Inferior parietal cortex (tissue), 1 donor: Measurements from ENCODE around the gene ANKRD45.
"Not testable (repeated sequence)": the region's sequence is repeated elsewhere in the genome, so short reads cannot be mapped to it uniquely, and the experiment has no call there.

Experiments used
- DNase-seq: peaks from one replicate; pipeline ENCODE4 v3.0.0-alpha.2; 2016; ENCODE audit errors: extremely low spot score

The ANKRD45 gene, protein sequence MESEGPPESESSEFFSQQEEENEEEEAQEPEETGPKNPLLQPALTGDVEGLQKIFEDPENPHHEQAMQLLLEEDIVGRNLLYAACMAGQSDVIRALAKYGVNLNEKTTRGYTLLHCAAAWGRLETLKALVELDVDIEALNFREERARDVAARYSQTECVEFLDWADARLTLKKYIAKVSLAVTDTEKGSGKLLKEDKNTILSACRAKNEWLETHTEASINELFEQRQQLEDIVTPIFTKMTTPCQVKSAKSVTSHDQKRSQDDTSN

DNA sequence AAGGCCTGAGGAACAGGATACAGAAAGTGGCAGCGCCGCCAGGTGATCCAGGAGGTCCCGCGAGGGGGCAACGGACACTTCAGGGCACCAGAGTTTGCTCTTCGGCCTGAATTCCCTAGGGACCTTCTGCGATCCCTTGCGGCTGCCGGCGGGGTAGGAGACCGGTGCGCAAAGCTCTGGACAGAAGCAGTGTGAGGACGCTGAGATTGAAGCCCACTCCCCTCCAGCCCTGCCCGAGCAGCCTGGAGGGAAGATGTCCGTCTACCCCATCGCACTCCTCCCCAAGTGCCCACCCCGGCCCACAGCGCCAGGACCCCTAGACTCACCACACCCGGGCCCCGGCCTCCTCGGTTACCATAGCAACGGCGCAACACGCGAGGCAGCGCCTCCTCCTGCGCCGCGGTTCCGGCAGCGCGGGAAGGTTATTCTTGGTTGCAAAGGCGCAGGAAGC, at the start of gene ANKRD45:
Gene ANKRD45, minus strand, starts transcription at position 361 of the 451 bp plus-strand sequence. CDS start 10,433 bp downstream, outside the sequence.
- no peak for DNase-seq

DNA sequence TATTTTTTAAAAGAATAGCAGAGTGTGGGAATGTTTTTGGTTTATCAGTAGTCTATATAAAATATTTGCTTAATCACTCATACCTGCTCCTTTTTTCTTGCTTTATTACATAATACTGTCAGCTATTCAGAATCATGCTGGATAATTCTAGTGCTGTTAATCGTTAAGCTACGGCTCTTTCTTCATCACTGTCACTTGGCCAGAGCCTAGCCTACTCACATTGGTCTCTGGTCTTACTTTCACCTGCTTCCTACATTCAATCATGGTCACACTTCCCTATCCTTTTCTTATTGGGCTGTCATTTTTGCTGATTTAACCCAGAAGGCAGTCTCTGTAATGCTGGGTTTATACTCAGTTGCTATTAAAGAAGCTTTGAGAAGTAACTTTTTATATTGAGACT, 47.6 kb upstream of the ANKRD45 start:
- no peak for DNase-seq

DNA sequence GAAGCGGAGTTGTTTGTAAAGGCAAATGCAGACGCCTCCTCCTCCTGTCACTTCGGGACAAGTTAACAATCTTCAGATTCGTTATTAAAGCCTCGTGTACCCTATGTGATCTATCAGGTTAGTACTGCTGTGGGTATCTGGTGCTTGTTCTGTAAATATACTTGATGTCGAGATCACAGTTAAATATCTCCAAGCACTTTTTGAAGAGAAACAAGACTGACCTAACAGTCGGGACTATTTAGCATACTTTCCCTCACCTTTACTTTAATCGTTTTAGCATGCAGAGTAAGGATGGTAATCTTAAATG, 45.8 kb upstream of the ANKRD45 start:
- DNase-seq, result no peak

DNA sequence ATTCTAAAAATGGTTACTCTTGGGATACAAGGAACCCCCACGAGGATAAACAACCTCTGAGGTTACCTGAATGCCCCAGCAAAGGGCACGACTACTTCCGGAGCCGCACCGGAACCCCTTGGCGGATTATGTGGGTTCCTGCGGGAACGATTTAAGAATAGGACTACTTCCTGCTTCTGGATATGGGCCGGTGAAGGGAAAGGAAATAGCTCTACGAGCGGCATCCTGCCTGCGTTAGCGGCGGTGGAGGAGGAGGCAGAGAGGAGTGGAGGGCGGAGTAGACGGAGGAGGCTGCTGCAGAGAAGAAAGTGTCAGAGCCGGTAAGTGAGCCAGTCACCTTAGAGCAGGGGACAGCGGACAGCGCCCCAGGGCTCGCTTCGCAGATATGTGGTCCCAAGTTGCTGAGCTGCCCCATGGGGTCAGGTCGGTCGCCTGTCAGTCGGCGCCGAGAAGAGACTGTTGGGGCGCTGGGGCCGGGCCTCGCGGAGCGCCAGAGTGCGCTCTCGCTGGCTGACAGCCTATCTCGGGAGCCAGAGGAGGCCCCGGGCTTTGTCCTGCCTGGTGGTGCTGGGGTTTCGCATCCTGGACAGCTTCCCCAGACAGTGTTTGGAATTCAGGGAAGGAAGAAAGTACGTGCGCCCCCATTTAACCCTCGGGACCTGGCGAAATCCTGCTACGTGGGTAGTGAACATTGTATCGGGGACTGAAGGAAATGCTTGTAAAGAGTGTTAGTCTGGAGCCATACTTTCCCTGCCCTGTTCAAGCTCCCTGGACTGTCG, 45.3 kb upstream of the ANKRD45 start, which contains the start of gene KLHL20:
Gene KLHL20, plus strand, starts transcription at position 223 of the 779 bp plus-strand sequence. CDS start 1,063 bp downstream, outside the sequence.
- peak; percentile 94 for DNase-seq

DNA sequence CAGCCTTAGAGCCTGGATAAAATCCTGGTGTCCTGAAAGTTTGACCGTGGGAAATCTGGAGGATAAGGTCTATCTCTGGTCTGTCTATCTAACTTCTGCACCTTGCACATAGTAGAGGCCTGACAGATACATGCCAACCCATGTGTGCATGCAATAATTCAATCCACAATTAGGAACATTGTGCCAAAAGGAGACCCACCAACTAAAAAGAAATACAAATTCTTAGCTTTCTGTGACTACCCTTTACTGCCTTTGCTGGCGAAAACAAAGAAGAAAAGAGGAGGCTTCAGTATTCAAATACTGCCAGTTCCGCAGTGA, 44.7 kb upstream of the ANKRD45 start:
- DNase-seq, result no peak

DNA sequence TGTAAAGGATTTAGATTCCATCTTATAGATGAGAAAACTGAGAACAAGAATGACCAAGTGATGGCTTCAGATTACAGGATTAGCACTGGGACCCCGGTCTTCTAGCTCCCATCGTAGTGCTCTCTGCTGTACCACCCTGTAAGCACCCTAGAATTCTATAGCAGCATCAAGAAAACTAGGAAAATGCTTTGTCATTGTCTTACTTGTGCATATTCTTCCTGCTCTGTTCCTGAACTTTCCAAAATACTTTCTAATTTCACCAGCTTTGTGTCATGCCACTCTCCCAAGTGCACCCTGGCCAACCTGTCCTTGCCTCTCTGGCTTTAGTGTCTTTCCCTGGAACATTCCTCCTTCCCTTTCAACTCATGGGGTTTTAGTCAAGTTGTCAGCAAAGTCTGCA, 39.1 kb upstream of the ANKRD45 start:
- DNase-seq, result no peak

DNA sequence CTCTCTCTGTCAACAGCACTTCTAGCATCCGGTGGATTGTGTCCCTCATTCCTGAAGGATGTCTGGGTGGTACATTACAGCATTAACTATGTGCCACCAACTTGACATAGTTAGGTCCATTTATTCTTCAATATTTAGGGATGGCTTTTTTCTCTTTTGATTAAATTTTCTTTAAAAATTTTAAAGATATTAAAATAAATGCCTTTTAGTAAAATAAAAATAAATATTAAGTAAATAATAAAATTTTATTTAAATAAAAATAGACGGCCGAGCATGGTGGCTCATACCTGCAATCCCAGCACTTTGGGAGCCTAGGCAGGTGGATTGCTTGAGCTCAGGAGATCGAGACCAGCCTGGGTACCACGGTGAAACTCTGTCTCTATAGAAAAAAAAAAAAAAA, 35.5 kb upstream of the ANKRD45 start:
- no peak for DNase-seq

DNA sequence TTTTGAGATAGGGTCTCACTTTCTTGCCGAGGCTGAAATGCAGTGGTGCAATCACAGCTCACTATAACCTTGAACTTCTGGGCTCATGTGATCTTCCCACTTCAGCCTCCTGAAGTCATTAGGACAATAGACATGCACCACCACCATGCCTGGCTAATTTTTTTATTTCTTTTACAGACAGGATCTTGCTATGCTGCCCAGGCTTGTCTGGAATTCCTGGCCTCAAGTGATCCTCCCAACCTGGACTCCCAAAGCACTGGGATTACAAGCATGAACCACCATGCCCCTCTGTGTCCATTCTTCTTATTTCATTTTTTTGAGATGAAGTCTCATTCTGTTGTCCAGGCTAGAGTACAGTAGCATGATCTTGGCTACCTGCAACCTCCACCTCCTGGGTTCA, 33.1 kb upstream of the ANKRD45 start:
- no peak for DNase-seq

DNA sequence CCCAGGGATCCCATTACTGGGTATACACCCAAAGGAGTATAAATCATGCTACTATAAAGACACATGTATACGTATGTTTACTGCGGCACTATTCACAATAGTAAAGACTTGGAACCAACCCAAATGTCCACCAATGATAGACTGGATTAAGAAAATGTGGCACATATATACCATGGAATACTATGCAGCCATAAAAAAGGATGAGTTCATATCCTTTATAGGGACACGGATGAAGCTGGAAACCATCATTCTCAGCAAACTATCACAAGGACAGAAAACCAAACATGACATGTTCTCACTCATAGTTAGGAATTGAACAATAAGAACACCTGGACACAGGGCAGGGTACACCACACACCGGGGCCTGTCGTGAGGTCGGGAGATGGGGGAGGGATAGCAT, 31.6 kb upstream of the ANKRD45 start:
- DNase-seq, result not testable (repeated sequence)

DNA sequence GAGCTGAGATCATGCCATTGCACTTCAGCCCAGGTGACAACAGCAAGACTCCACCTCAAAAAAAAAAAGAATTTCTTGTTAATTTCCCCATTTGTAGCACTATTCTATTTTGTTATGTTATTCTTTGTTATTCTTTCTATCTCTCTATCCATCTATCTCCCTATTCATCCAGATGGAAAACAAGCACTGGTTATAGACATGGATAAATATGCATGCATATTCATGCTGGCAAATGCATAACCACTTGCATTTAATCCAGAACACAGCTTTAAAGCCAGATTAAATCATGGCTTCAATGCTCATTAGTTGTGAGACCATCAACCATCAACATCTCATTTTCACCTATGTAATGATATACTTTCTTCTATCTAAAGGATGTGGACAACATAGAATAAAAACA, 23.6 kb upstream of the ANKRD45 start:
- no peak for DNase-seq

DNA sequence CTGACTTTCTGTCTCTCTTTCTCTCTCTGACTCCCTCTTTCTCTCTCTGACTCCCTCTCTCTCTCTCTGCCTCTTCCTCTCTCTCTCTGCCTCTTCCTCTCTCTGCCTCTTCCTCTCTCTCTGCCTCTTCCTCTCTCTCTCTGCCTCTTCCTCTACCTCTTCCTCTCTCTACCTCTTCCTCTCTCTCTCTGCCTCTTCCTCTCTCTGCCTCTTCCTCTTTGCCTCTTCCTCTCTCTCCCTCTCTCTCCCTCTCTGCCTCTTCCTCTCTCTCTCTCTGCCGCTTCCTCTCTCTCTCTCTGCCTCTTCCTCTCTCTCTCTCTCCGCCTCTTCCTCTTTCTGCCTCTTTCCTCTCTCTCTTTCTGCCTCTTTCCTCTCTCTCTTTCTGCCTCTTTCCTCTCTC, 18.6 kb upstream of the ANKRD45 start:
- no peak for DNase-seq

DNA sequence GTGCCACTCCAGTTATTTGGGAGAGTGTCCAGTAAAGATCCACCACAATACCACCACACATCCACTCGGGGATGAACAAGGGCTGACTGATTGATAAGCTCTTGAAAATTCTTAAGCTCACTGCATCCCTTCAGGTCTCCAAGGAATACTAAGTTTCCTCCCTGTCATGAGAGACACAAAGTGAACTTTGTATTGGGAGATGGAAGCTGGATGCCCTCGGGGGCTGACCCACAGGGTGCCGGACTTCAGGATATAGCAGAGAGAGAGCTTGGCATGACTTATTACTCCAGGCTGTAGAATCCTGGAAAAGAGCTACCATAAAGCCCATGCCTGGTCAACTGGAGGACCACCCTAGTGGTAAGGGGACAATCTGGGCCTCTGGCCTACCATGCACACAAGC, 15.5 kb upstream of the ANKRD45 start:
- DNase-seq, result not testable (repeated sequence)

DNA sequence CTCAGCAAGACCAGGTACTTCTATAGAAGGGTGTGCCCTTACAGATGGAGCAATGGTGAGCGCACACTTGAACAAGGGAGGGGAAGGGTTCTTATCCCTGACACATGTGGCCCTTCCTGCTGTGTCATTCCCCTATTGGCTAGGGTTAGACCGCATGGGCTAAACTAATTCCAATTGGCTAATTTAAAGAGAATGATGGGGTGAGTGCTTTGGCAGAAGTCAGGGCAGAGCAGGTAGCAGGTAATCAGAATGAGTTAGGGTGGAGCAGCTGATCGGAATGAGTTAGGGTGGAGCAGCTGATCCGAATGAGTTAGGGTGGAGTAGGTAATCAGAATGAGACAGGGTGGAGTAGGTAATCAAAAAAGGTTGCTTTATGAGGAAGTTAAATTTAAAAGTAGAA, 14.2 kb upstream of the ANKRD45 start:
- DNase-seq, result not testable (repeated sequence)

DNA sequence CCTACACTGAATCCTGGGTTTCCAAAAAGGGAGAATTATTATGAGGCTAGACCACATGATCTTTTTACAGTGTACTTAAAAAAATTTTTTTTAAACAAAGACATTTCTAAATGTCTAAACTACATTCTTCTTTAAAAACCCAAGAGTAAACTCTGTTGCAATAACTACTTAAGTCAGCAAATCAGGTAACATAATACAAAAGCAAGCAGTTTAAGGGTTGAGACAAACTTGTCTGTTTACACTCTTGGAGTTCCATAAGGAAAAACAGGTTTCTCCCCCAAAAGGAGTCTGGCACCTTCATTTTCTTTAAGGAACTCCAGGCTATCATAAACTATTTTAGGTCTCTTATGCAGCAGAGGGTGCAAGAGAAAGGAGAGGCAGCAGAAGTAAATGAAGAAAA, 12.5 kb upstream of the ANKRD45 start:
- DNase-seq, result no peak

DNA sequence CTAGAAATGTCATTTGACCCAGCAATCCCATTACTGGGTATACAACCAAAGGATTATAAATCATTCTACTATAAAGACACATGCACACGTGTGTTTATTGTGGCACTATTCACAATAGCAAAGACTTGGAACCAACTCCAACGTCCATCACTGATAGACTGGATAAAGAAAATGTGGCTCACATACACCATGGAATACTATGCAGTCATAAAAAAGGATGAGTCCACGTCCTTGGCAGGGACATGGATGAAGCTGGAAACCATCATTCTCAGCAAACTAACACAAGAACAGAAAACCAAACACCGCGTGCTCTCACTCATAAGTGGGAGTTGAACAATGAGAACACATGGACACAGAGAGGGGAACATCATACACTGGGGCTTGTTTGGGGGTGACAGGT, 10.5 kb upstream of the ANKRD45 start:
- DNase-seq, result not testable (repeated sequence)

DNA sequence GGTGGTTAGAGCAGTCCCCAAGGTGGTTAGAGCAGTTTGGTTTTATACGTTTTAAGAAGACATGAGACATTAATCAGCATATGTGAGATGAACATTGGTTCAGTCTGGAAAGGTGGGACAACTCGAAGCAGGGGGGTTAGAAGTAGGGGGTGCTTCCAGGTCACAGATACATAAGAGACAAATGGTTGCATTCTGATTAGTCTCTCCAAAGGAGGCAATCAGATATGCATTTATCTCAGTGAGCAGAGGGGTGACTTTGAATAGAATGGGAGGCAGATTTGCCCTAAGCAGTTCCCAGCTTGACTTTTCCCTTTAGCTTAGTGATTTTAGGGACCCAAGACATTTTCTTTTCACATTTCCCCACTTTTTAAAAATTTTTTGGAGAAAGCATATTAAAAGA, 4.8 kb upstream of the ANKRD45 start:
- not testable (repeated sequence) for DNase-seq

DNA sequence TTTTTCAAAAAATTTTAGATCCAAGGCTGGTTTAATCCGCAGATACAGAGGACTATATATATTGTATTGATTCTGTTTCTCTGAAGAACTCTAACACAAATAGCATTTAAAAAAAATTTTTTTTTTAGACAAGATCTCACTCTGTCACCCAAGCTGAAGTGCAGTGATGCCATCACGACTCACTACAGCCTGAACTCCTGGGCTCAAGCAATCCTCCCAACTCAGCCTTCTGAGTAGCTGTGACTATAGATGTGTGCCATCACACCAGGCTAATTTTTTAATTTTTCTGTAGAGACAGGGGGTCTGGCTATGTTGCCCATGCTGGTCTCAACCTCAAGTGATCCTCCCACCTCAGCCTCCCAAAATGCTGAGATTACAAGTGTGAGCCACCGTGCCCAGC, 3.0 kb downstream of the ANKRD45 start:
- DNase-seq, result no peak

DNA sequence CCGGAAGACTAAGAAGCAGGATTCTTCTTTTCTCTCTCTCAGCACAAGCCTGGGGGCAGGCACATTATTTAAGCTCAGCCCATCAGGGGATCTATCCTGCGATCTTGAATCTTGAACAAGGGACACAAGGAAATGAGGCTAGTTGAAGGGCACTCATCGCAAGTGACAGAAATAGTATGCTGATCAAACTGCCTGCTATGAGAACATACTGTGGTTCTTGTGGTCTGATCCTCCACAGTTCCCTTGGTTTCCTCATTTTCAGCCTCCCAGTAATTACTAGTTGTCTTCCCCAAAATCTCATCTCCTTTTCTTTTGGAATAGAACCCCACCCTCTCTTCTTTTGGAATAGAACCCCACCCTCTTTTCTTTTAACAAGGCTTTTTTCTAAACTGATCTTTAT, 6.5 kb downstream of the ANKRD45 start:
- DNase-seq, result no peak

DNA sequence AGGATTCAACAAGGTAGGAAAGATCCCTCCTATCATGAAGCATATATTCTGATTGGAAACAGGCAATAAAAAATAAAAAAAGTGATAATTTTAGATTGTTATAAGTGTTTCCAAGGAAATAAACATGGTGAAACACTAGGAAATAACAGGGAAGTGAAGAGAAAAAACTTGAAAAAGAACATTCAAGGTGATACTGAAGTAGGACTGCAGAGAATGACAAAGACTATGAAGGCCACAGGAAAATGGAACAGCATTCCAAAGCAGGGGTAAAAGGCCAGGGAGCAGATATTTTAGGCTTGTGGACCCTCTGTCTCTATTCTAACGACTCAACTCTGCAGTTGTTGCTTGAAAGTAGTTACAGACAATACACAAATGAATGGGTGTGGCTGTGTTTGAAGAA, 7.9 kb downstream of the ANKRD45 start:
- DNase-seq, result no peak

DNA sequence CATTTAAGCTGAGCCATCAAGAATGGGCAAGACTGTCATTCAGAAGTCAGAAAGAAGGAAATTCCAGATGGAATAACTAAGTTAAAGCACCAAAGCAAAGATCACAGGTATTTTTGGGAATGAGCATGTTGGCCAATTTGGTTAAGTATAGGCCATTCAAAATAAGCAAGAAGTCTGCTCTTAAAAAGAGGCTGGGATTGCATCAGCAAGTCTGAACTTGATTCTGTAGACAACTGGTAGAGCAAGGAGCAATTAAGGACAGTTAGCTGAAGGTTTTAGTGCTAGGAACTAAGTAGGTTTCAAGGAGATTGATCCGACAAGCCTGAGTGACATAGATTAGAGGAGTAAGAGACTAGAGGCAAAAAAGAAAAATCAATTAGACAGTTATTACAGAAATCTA, 8.4 kb downstream of the ANKRD45 start:
- no peak for DNase-seq

DNA sequence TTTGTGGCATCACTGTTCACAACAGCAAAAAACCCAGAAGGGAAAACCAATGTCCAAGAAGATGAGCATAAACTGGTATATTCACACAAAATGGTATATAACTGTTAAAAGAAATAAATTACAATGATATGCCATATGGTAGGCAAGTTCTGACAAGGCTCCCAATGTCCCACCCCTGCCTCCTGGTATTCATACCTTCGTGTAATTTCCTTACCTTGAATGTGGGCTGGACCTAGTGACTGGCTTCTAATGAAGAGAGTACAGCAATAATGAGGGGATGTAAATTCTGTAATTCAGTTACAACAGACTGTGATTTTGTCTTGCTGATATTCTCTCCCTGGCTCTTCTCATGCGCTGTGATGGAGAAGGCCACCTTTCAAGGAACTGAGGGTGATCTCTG, 9.3 kb downstream of the ANKRD45 start:
- DNase-seq, result no peak

DNA sequence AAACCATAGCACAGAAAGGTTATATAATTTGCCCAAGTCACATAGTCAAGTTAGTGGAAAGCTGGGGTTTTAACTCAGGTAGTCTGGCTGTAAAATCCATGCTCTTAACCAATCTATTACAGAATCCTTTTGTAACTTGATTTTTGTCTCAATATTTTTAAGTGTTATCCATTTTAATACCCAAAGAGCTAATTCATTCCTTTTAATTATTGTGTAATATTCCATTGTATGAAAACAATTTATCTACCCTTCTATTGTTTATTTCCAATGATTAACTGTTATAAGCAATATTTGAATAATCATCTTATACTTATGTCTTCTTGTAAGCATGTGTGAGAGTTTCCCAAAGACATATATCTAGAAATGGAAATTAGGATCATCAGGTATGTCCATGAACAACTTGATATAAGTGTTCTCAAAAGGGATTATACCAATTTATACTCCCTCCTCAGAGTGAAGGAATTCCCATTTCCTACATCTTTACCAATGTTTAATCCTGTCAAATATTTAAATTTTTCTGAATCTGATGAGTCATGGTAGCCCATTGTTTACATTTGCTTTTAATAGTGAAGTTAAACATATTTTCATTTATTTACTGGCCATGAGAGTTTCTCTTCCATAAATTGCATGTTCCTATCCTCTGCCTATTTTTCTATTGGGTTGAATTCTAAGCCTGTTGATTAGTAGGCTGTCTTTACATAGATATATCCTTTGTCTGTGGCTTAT, 20.6 kb downstream of the ANKRD45 start:
- DNase-seq, result no peak

DNA sequence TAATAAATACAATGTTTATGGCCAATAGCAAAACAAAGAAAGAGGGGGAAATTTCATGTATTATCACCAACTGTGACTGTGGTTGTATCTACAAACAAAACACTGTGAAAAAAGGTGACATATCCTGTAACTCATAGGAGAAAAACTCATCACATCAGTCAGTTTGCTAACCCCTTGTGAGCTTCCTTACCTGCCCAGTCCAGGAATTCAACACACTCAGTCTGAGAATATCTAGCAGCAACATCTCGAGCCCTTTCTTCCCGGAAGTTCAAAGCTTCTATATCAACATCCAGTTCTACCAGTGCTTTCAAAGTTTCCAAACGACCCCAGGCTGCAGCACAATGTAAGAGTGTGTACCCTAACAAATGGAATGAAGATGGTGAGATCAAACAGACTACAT, 23.0 kb downstream of the ANKRD45 start:
- no peak for DNase-seq
